Tibial nerve (tissue), 4 donors: Measurements from ENCODE around the gene CREB3L1. TPM values are rescaled to one million over a fixed set of nuclear protein-coding genes. Genes with fewer than 3 reads are reported as not detected.

Source experiments
- DNase-seq, 2 donors: peaks; one replicate each; pipeline ENCODE4 v3.0.0-alpha.2; 2019; ENCODE audit warnings: low spot score in 2 of 2
- H3K27ac ChIP-seq, 4 donors: fragments of 200-600 bp; sonication (generic) in 3 of 4; one replicate each; pipeline ENCODE4 v1.5.1; 2017 to 2019; ENCODE audit warnings: mild to moderate bottlenecking in 1 of 4
- H3K27me3 ChIP-seq, 2 donors: fragments of 200-600 bp; sonication (generic) in 1 of 2; one replicate each; pipeline versions ENCODE4 v1.5.1 to v1.6.0; 2017 to 2019
- H3K36me3 ChIP-seq, 3 donors: fragments of 200-600 bp; sonication (generic); one replicate each; pipeline ENCODE4 v1.5.1; 2018 to 2019
- H3K4me1 ChIP-seq, 4 donors: fragments of 200-600 bp; sonication (generic) in 3 of 4; one replicate each; pipeline ENCODE4 v1.5.1; 2017 to 2019
- H3K4me3 ChIP-seq, 4 donors: fragments of 200-600 bp; sonication (generic) in 3 of 4; one replicate each; pipeline ENCODE4 v1.5.1; 2017 to 2019; ENCODE audit warnings: mild to moderate bottlenecking in 1 of 4, moderate library complexity in 1 of 4
- H3K9me3 ChIP-seq, 4 donors: fragments of 200-600 bp; sonication (generic) in 3 of 4; one replicate each; pipeline ENCODE4 v1.5.1; 2017 to 2019
- EP300 ChIP-seq, 2 donors: sonication (generic); formaldehyde crosslinking; IDR thresholded peaks; one replicate each; pipeline ENCODE4 v1.6.1; 2017; ENCODE audit warnings: antibody characterized with exemption in 2 of 2, mild to moderate bottlenecking in 1 of 2
- POLR2A ChIP-seq, 2 donors: fragments of 450-650 bp; IDR thresholded peaks; one replicate each; pipeline ENCODE4 v1.6.1; 2017; ENCODE audit warnings: antibody characterized with exemption in 2 of 2, mild to moderate bottlenecking in 2 of 2, moderate library complexity in 2 of 2
- WGBS, 2 donors: methylation state at CpG; one replicate each; pipeline ENCODE4 v1.1.5; 2018; 5-methylcytosine and 5-hydroxymethylcytosine counted together
- total RNA-seq, 4 donors: library from RNA; depleted of rRNA; stranded (reverse); fragments of >200 nt; gene quantifications; one replicate each; pipeline ENCODE4 v1.1.0, GENCODE V29; 2016
- TF ChIP-seq, protein P1 (sequence below), 5 experiments: fragments of 200-600 bp in 3 of 5; fragments of 450-650 bp in 2 of 5; sonication (generic) in 3 of 5; IDR thresholded peaks; one replicate each; pipeline ENCODE4 v1.5.1; 2016 to 2019; ENCODE audit warnings: antibody characterized with exemption in 5 of 5, mild to moderate bottlenecking in 3 of 5, moderate library complexity in 2 of 5

Gene CREB3L1
- total RNA-seq, 4 donors from 2014 or later: 2.0 to 6.9 (median 3.4) TPM

DNA sequence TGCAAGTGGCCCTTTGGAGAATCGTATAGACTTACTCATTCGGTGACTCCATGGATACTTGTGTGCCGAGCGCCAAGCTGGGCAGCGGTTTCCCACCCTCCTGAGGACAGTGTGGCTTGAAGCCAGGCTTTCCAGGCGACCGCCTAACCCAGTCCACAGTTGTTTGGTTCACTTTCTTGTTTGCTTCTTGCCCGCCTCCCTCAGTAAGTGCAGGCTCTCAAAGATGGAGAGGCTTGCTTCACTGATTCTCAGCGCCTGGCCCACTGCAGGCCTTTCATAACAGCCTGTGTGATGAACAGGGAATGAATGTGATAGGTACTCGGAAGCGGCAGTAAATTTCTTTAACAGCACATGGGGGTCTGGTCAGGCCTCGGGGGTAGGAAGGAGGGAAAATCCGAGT, 92.8 kb downstream of the CREB3L1 start:
- 81 to 84% methylated on average over 13 of the region's 13 CpGs for WGBS, 2 donors
- H3K9me3 ChIP-seq: no peaks in the 10 kb centered on the region

More for the DNA sequence above, 92.8 kb downstream of the CREB3L1 start:
- TF ChIP-seq, protein P1, sequence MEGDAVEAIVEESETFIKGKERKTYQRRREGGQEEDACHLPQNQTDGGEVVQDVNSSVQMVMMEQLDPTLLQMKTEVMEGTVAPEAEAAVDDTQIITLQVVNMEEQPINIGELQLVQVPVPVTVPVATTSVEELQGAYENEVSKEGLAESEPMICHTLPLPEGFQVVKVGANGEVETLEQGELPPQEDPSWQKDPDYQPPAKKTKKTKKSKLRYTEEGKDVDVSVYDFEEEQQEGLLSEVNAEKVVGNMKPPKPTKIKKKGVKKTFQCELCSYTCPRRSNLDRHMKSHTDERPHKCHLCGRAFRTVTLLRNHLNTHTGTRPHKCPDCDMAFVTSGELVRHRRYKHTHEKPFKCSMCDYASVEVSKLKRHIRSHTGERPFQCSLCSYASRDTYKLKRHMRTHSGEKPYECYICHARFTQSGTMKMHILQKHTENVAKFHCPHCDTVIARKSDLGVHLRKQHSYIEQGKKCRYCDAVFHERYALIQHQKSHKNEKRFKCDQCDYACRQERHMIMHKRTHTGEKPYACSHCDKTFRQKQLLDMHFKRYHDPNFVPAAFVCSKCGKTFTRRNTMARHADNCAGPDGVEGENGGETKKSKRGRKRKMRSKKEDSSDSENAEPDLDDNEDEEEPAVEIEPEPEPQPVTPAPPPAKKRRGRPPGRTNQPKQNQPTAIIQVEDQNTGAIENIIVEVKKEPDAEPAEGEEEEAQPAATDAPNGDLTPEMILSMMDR (IDR thresholded peaks at IDR 0.05): no peak
- no peak for TF ChIP-seq EP300 (IDR thresholded peaks at IDR 0.05)
- no peak for TF ChIP-seq POLR2A (IDR thresholded peaks at IDR 0.05)
- Histone ChIP-seq H3K4me3 (no peak overlapping the region), H3K27me3 (no peaks in the 10 kb centered on the region), H3K27ac (no peak overlapping the region), H3K4me1 (peaks cover 0 to 21% (median 12%) of the 10 kb centered on the region in 4 donors), H3K36me3 (peaks cover 0 to 63% (median 4%) of the 10 kb centered on the region in 3 donors)
- no peak for DNase-seq

Other genes starting within 250 kb of the CREB3L1 start
- gene PHF21A, start 156.2 kb upstream of the CREB3L1 start, total RNA-seq: 10 to 100 TPM; 30.4 to 58.5 (median 49.4) TPM
- gene DGKZ, start 69.8 kb downstream of the CREB3L1 start, total RNA-seq: 100 to 1,000 TPM in 1 of 4 donors, 10 to 100 TPM in 3; 41.2 to 105 (median 49.6) TPM
- 100 to 1,000 TPM in 1 of 4 donors, 10 to 100 TPM in 3; 48.1 to 107 (median 57.3) TPM for gene MDK, start 104.0 kb downstream of the CREB3L1 start, total RNA-seq
- 1 to 10 TPM in 1 of 4 donors, not detected in 3; 1.2 TPM for gene CHRM4, start 114.1 kb downstream of the CREB3L1 start, total RNA-seq